DMS 273 (cell line): Measurements from ENCODE around the gene NOC4L.
A peak's percentile ranks its signal among the peaks of the same experiment; 100 is the strongest.

Experiments
- DNase-seq: peaks from one replicate; lab custom pipeline; 2025; ENCODE audit not compliant: unreplicated experiment; lab: John Stamatoyannopoulos, UW

Gene NOC4L

GRCh38 chr12:132196038-132196872 is 52.0 kb downstream of the NOC4L start:
- DNase-seq, result peak; percentile 18

DNA sequence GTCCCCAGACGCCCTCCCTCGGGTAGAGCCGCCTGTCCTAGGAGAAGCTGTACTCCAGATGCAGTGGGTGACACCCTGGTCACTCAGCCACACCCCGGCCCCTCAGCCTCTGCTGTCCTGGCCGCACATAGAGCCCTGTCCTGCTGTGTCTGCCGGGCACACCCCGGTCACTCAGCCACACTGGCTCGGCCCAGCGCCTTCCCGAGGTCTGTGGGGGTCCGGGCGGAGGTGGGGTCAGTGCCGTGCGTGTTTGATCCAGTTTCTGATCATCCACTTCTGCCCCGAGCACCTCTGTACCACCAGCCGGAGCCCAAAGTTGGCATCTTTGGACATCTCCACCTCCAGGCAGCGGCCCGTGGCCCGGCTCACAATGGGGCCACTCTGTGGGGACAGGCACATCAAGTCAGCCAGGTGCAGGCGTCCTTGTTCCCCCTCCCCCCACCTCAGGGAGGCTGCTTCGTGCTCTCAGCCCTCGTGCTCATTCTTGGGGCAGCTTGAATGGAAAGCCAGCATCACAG is 52.7 kb downstream of the NOC4L start:
- DNase-seq, result no peak

DNA sequence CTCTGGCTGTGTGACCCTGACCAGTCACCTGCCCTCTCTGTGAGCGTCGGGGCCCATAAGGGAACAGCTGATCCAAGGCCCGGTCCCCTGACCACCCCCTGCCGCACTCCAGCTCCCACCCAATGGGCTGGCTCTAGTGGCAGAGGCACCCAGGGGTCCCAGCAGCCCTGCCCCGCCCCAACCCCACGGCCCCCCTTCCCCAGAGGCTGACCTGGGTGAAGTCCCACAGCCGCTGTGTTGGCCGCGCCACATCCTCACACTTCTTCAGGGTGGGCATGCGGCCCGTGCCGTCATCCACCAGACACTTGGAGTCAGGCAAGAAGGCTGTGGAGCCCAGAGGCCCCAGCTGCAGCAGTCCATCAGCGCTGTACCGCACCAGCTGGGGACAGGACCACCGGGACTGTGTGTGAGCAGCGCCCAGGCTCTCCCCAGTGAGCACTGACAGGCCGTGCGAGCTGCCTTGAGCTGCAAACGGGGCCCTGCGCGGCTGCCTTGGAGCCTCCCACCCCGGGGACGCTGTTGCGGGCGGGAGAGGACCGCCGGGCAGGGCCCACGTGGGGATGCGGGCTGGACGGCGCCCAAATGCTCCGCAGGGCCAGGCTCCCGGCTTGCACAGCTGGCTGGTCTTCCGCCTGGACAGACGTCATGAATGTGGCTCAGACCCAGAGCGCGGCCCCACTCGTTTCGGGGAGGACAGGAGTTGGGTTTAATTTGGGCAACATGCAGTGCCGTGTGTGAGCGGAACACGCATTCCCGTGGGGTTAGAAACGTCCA is 53.5 kb downstream of the NOC4L start:
- DNase-seq, result no peak

- no peak for DNase-seq
Measured at GRCh38 chr12:132199101-132199500, 54.8 kb downstream of the NOC4L start.

GRCh38 chr12:132199526-132200319 is 55.5 kb downstream of the NOC4L start:
- no peak for DNase-seq

DNA sequence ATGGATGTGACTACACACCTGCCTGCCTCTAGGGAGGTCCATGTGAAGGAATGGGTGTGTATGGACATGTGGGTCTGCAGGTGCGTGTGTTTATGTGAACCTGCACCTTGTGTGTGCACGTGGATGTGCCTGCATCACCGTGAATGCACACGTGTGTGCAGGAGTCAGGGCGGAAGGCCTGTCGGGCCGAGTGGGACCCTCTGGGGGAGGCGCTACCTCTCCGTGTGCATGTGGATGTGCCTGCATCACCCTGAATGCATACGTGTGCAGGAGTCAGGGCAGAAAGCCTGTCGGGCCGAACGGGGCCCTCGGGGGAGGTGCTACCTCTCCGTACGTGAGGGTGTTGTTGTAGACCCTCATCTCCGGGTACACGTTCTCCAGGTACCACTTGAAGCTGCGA is 56.5 kb downstream of the NOC4L start:
- DNase-seq, result no peak

- no peak for DNase-seq
Measured at GRCh38 chr12:132201391-132202120, 57.3 kb downstream of the NOC4L start.
